Measurements from ENCODE around the gene PERCC1. TPM values are rescaled to one million over a fixed set of nuclear protein-coding genes. Genes with fewer than 3 reads are reported as not detected.

The PERCC1 gene
- total and polyA plus RNA-seq, 3 donors from 2014 or later = 0.31 to 0.71 TPM; not detected in 1

- no peak overlapping the region for H3K27ac ChIP-seq
- H3K4me3 ChIP-seq = no peak overlapping the region
- intact Hi-C loops (cut with DNase I; ENCODE audit: low total_unique reads) = no loop called here
- H3K27me3 ChIP-seq = no peaks in the 10 kb centered on the region
- no peaks in the 10 kb centered on the region for H3K4me1 ChIP-seq
- 94% methylated on average over 17 to 20 of the region's 26 CpGs for WGBS, 2 donors
- H3K9me3 ChIP-seq = no peaks in the 10 kb centered on the region
- H3K36me3 ChIP-seq (ENCODE audit: low read depth, missing control alignments) = no peaks in the 10 kb centered on the region
- no peak for DNase-seq
- TF ChIP-seq CTCF (IDR thresholded peaks at IDR 0.05) (no peak), POLR2A (IDR thresholded peaks at IDR 0.05) (no peak)
Measured at GRCh38 chr16:1458336-1458976, 27.6 kb downstream of the PERCC1 start.

- Histone ChIP-seq H3K4me1 (no peaks in the 10 kb centered on the region), H3K27me3 (no peaks in the 10 kb centered on the region), H3K9me3 (no peaks in the 10 kb centered on the region), H3K36me3 (ENCODE audit: low read depth, missing control alignments) (no peaks in the 10 kb centered on the region), H3K4me3 (no peak overlapping the region), H3K27ac (no peak overlapping the region)
- 81 to 91% methylated on average over 14 of the region's 14 CpGs for WGBS, 2 donors
- no peak for DNase-seq
- intact Hi-C loops (cut with DNase I; ENCODE audit: low total_unique reads) = no loop called here
- TF ChIP-seq POLR2A (IDR thresholded peaks at IDR 0.05) (no peak), CTCF (IDR thresholded peaks at IDR 0.05) (no peak)
Measured at GRCh38 chr16:1458977-1459341, 28.1 kb downstream of the PERCC1 start.

- TF ChIP-seq CTCF (IDR thresholded peaks at IDR 0.05) = no peak
- Histone ChIP-seq H3K9me3 (no peaks in the 10 kb centered on the region), H3K27me3 (no peaks in the 10 kb centered on the region), H3K4me3 (no peak overlapping the region), H3K27ac (no peak overlapping the region), H3K36me3 (ENCODE audit: low read depth, missing control alignments) (no peaks in the 10 kb centered on the region), H3K4me1 (no peaks in the 10 kb centered on the region)
- DNase-seq = no peak
- intact Hi-C loops (cut with DNase I; ENCODE audit: low total_unique reads) = no loop called here
- 81 to 83% methylated on average over 7 to 10 of the region's 10 CpGs for WGBS, 2 donors
Measured at GRCh38 chr16:1459967-1460366, 29.1 kb downstream of the PERCC1 start.

GRCh38 chr16:1460602-1461138 lies 29.8 kb downstream of the PERCC1 start:
- no peak for DNase-seq
- 88% methylated on average over 30 of the region's 30 CpGs; no CpG with 5 or more reads in 1 of the 2 donors for WGBS, 2 donors
- H3K4me3 ChIP-seq = no peak overlapping the region
- H3K27ac ChIP-seq = no peak overlapping the region
- H3K9me3 ChIP-seq = no peaks in the 10 kb centered on the region
- intact Hi-C loops (cut with DNase I; ENCODE audit: low total_unique reads) = no loop called here
- H3K4me1 ChIP-seq = no peaks in the 10 kb centered on the region
- H3K36me3 ChIP-seq (ENCODE audit: low read depth, missing control alignments) = no peaks in the 10 kb centered on the region
- TF ChIP-seq POLR2A (IDR thresholded peaks at IDR 0.05) = no peak
- H3K27me3 ChIP-seq = no peaks in the 10 kb centered on the region

- H3K4me3 ChIP-seq = no peak overlapping the region
- H3K27ac ChIP-seq = no peak overlapping the region
Measured at GRCh38 chr16:1461146-1461545, 30.3 kb downstream of the PERCC1 start.

More at GRCh38 chr16:1461146-1461545, 30.3 kb downstream of the PERCC1 start:
- TF ChIP-seq CTCF (IDR thresholded peaks at IDR 0.05) (no peak), POLR2A (IDR thresholded peaks at IDR 0.05) (no peak)
- Histone ChIP-seq H3K27me3 (no peaks in the 10 kb centered on the region), H3K36me3 (ENCODE audit: low read depth, missing control alignments) (no peaks in the 10 kb centered on the region), H3K9me3 (no peaks in the 10 kb centered on the region), H3K4me1 (no peaks in the 10 kb centered on the region)
- WGBS, 2 donors = 70 to 87% methylated on average over 22 to 23 of the region's 24 CpGs
- DNase-seq = no peak
- intact Hi-C loops (cut with DNase I; ENCODE audit: low total_unique reads) = no loop called here

Measured in testis (tissue), 3 donors.